Measurements from ENCODE around the gene E4F1.

DNA sequence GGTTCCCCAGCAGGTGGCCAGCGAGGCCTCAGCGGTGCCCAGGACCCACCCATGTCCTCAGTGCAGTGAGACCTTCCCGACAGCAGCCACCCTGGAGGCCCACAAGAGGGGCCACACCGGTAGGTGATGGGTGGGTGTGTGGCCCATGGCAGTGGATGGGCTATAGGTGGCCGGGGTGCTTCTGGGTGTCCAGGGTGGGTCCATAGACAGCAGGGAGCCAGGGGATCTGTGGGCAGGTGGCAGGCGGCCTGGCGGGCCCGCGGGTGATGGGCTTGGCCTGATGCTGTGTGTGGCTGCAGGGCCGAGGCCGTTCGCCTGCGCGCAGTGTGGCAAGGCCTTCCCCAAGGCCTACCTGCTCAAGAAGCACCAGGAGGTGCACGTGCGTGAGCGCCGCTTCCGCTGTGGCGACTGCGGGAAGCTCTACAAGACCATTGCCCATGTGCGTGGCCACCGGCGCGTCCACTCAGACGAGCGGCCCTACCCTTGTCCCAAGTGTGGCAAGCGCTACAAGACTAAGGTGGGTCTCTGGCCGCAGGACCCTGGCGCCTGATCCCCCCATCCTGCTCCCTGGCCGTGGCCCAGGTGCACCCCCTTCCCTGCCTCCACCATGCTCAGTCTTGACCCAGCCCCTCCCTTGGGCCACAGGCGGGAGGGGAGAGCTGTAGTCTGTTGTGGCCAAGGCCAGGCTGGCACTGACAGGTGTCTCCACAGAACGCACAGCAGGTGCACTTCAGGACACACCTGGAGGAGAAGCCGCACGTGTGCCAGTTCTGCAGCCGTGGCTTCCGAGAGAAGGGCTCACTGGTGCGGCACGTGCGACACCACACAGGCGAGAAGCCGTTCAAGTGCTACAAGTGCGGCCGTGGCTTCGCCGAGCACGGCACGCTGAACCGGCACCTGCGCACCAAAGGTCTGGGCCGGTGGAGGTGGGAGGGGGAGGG is 10.8 kb downstream of the E4F1 start:
- TF ChIP-seq, protein P1, sequence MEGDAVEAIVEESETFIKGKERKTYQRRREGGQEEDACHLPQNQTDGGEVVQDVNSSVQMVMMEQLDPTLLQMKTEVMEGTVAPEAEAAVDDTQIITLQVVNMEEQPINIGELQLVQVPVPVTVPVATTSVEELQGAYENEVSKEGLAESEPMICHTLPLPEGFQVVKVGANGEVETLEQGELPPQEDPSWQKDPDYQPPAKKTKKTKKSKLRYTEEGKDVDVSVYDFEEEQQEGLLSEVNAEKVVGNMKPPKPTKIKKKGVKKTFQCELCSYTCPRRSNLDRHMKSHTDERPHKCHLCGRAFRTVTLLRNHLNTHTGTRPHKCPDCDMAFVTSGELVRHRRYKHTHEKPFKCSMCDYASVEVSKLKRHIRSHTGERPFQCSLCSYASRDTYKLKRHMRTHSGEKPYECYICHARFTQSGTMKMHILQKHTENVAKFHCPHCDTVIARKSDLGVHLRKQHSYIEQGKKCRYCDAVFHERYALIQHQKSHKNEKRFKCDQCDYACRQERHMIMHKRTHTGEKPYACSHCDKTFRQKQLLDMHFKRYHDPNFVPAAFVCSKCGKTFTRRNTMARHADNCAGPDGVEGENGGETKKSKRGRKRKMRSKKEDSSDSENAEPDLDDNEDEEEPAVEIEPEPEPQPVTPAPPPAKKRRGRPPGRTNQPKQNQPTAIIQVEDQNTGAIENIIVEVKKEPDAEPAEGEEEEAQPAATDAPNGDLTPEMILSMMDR (IDR thresholded peaks at IDR 0.05; ENCODE audit: control extremely low read depth in 1 of 3, insufficient read depth in 1 of 3, low read depth in 1 of 3, low read length in 3 of 3) = no peak
- TF ChIP-seq RAD21 (IDR thresholded peaks at IDR 0.05 in 1 of 2, conservative IDR thresholded peaks at IDR 0.05 in 1 of 2; ENCODE audit: low read depth in 2 of 2, low read length in 2 of 2) (no peak), CHD1 (IDR thresholded peaks at IDR 0.05; ENCODE audit: low read depth, low read length) (no peak), SP1 (IDR thresholded peaks at IDR 0.05; ENCODE audit: low read depth, low read length) (no peak)
